ENCODE measurements around the gene TRABD2B. TPM values are rescaled to one million over a fixed set of nuclear protein-coding genes. Genes with fewer than 3 reads are reported as not detected.
A peak's percentile ranks its signal among the peaks of the same experiment; 100 is the strongest.

Gene TRABD2B
- total and polyA plus RNA-seq, 2 of the 13 experiments (the other 11 are each of a cell fraction or from before 2014, with no cell fraction given): 0.04 TPM; not detected in 1

GRCh38 chr1:47914952-47915676 is 82.1 kb downstream of the TRABD2B start:
- ATAC-seq: no peak
- intact Hi-C loops (cut with micrococcal nuclease; ENCODE audit: unreplicated experiment) (loop anchor here (5.0 kb wide), 1 partner anchor 178 kb away; no protein-coding TSS in a partner anchor), in situ Hi-C loops (cut with HindIII; ENCODE audit: extremely low pct_ligation_motif_present, low pct_unique_long_range_greater_than_20kb) (no loop called here)
- TF ChIP-seq KDM1A (CRISPR knock-in tag; IDR thresholded peaks at IDR 0.05): peak; percentile 70; the same call in 1 of the 2 replicates
- no peak for TF ChIP-seq REXO4 (CRISPR knock-in tag; IDR thresholded peaks at IDR 0.05; ENCODE audit: borderline replicate concordance)
- no peak for TF ChIP-seq FIP1L1 (IDR thresholded peaks at IDR 0.05; ENCODE audit: borderline replicate concordance, insufficient read depth, low read depth, low read length)
- no peak for TF ChIP-seq ZNF672 (CRISPR knock-in tag; IDR thresholded peaks at IDR 0.05)
- peak; percentile 80 for TF ChIP-seq CHD4 (IDR thresholded peaks at IDR 0.05; ENCODE audit: borderline replicate concordance, low read length)
- TF ChIP-seq DMTF1 (CRISPR knock-in tag; IDR thresholded peaks at IDR 0.05): no peak
- TF ChIP-seq ZIK1 (CRISPR knock-in tag; IDR thresholded peaks at IDR 0.05; ENCODE audit: borderline replicate concordance, low read depth): no peak
- no peak for TF ChIP-seq DNMT3B (CRISPR knock-in tag; conservative IDR thresholded peaks at IDR 0.05)
- no peak for TF ChIP-seq STAT5B (CRISPR knock-in tag; IDR thresholded peaks at IDR 0.05)
- TF ChIP-seq SYNCRIP (IDR thresholded peaks at IDR 0.05; ENCODE audit: insufficient read depth, low read depth, low read length): no peak
- TF ChIP-seq PRPF4 (IDR thresholded peaks at IDR 0.05; ENCODE audit: low read depth, low read length, poor library complexity, severe bottlenecking): no peak
- TF ChIP-seq CBX5 (CRISPR knock-in tag; IDR thresholded peaks at IDR 0.05; ENCODE audit: borderline replicate concordance): no peak
- peak; percentile 92 for TF ChIP-seq ZMYM3 (CRISPR knock-in tag; IDR thresholded peaks at IDR 0.05)
- no peak for TF ChIP-seq ZNF276 (CRISPR knock-in tag; IDR thresholded peaks at IDR 0.05; ENCODE audit: low read depth)
- TF ChIP-seq PHF20 (CRISPR knock-in tag; IDR thresholded peaks at IDR 0.05): no peak
- no peak for TF ChIP-seq WIZ (CRISPR knock-in tag; IDR thresholded peaks at IDR 0.05)
- no peak for TF ChIP-seq ZNF678 (CRISPR knock-in tag; IDR thresholded peaks at IDR 0.05)
- TF ChIP-seq SKIL (CRISPR knock-in tag; IDR thresholded peaks at IDR 0.05; ENCODE audit: borderline replicate concordance): peak; percentile 37; the same call in 1 of the 2 replicates
- no peak for TF ChIP-seq AKAP8 (CRISPR knock-in tag; IDR thresholded peaks at IDR 0.05)

More at GRCh38 chr1:47914952-47915676, 82.1 kb downstream of the TRABD2B start:
- no peak for DNase-seq (ENCODE audit: low spot score)
- no peak for FAIRE-seq
- no peaks in the 10 kb centered on the region for H3K36me3 ChIP-seq (replicated peaks in 1 of 2; ENCODE audit: control insufficient read depth in 1 of 2, insufficient read depth in 2 of 2, low read length in 2 of 2)
- H4K20me1 ChIP-seq (ENCODE audit: insufficient read depth, low read length): no peaks in the 10 kb centered on the region
- H3K27me3 ChIP-seq (ENCODE audit: control insufficient read depth in 1 of 2, insufficient read depth in 2 of 2, low read length in 2 of 2): no peaks in the 10 kb centered on the region
- no peak overlapping the region for H3K4me3 ChIP-seq (replicated peaks in 1 of 3; ENCODE audit: insufficient read depth in 1 of 3, low read depth in 2 of 3, low read length in 3 of 3)
- H3K9me3 ChIP-seq (ENCODE audit: low read length): no peaks in the 10 kb centered on the region
- no peak overlapping the region for H3K9ac ChIP-seq (ENCODE audit: insufficient read depth, low read depth, low read length)
- peaks cover 100% of the 10 kb centered on the region for H3K4me1 ChIP-seq (ENCODE audit: insufficient read depth, low read length)
- POLR2A ChIA-PET: interaction anchor here (1.1 kb wide), 1 partner anchor 9 kb away, joined by 4 read pairs; no protein-coding TSS in a partner anchor
- peak overlapping the region; percentile 98 for H3K27ac ChIP-seq (ENCODE audit: extremely low read length, insufficient read depth, low read length)
- no TSS peak for BruUV-seq (replicated peaks)
- 94% methylated on average over 8 of the region's 8 CpGs for WGBS (ENCODE audit: low lambda C conversion rate)
- H3K79me2 ChIP-seq (ENCODE audit: insufficient read depth, low read length): peaks cover 6% of the 10 kb centered on the region
- CTCF ChIA-PET (ENCODE audit: low intra/inter-chr PET ratio, low total read pairs): no interaction called here
- no peak overlapping the region for H2AFZ ChIP-seq (ENCODE audit: low read length)
- no peak overlapping the region for H3K4me2 ChIP-seq (ENCODE audit: low read depth, low read length)
